Fibroblast of upper back skin (primary cell): ENCODE measurements around the gene NCOR1.
"Not testable (repeated sequence)": the region's sequence is repeated elsewhere in the genome, so short reads cannot be mapped to it uniquely, and the experiment has no call there.

Source experiments
- DNase-seq: peaks from one replicate; pipeline ENCODE4 v3.0.0-alpha.2; 2013

NCOR1 gene

DNA sequence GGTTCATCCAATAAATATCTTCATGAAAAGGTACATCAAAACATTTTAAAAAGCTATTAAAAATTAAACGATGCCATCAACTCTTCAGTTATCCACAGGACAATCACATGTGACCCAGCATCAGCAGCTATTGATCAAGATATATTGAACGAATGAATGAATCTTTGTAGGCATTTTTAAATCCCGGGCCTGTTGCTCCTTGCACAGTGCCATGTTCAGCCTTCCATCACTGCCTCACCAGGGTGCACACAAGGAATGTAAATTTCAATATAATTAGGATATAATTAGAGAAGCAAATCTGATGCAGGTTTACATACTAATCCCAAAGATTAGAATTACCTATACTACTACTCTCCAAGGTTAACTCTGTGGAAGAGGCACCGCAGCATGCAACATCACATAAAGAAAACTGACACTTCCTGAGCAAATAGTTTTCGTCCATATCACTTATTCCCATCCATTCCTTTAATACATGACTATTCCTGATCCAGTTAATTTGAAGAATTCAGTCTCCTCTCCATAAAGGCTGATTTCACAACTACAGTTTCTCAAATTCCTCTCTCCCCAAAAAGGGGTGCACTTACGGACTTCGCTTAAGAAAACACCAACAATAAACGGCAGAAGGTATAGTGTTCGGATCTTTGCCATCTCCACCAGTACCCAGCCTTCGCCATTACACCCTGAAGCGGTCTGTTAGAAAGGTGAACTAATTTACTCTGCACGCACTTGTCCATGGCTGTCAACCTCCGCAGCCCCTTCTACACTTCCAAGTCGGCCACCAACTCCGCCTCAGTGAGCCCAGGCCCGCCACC lies 938 bp downstream of the NCOR1 start:
- DNase-seq, result no peak

DNA sequence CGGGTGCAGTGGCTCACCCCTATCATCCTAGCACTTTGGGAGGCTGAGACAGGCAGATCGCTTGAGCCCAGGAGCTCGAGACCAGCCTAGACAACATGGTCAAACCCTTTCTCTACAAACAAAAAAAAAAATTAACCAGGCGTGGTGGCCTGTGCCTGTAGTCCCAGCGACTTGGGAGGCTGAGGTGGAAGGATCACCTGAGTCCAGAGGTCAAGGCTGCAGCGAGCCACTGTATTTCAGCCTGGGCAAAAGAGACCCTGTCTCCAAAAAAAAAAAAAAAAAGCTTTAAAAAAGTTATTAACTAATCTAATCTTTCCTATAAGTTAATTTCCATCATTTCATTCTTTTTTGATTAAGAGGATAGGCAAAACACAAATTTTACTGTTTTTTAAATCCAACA lies 2.5 kb downstream of the NCOR1 start:
- DNase-seq, result no peak

DNA sequence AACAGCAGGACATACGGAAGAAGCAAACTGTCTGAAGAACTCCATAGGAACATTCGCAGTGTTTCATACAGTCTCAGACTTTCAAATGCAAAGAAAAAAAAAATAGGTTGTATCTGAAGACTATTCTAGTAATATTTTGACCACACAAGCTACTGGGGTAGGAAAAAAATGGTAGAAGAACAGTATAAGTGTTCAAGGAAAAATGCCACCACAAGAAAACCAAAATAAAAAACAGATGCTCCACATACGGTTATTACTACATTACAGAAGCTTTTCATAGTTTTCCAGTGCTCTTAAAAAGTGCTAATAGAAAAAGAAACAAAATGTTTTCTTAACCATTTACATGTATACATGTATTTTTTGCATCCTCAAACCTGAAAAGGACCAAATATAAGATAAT lies 3.7 kb downstream of the NCOR1 start:
- peak; percentile 51 for DNase-seq

DNA sequence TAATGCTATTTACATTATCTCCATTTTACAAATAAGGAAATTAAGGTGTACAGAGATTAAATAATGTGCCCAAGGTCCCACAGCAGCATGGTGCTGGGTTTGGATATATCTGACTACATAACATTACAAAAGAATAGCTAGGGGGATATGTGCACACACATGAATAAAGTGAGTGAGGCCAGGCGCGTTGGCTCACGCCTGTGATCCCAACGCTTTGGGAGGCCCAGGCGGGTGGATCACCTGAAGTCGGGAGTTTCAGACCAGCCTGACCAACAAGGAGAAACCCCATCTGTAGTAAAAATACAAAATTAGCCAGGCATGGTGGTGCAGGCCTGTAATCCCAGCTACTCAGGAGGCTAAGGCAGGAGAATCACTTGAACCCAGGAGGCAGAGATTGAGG lies 10.6 kb downstream of the NCOR1 start:
- DNase-seq, result not testable (repeated sequence)

DNA sequence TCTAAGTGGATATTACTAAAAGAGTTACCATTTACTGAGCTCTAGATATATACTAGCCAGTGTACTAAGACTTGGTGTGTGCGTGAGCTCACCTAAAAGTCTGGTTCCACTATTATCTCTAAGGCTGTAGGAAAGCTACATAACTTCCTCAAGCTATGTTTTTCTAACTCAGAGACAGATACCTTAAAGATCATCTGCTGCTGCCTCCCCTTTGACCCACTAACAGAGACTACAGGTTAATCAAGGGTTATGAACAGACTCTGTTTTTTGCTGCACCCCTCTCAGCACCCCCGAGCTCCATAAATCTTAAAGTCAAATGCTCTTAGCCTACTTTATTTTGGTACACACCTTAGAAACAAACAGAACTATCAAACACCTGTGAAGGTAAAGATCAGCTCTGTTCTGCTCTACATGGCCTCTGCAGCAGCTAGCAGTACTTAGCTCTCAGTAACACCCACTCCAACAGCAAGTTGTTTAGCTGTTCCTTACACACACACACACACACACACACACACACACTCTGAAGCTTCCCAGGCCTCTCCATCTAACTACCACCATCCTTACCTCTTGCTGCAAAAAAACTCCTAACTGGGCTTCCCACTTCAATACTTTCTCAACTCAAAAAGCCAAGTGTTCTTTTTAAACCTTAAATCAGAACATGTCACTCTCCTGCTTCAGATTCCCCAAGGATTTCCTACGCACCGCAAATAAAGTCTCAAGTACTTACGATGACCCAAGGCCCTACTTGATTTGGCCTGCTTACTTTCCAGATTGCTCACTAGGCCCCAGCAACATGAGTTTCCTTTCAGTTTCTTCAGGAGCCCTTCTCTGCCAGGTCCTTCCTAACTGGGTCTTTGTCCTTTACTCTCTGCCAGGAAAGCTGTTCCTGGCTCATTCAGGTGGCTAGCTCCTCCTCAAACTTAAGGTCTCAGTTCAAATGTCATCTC lies 12.5 kb downstream of the NCOR1 start:
- DNase-seq, result not testable (repeated sequence)

DNA sequence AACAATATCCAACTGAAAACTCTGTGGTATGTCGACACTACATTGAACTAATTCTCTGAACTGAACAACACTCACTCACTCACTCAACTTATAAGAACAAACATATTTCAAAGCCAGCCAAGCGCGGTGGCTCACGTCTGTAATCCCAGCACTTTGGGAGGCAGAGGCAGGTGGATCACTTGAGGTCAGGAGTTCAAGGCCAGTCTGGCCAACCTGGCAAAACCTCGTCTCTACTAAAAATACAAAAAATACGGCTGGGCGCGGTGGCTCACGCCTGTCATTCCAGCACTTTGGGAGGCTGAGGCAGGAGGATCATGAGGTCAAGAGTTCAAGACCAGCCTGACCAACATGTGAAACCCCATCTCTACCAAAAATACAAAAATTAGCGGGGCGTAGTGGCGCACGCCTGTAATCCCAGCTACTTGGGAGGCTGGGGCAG lies 13.6 kb downstream of the NCOR1 start:
- not testable (repeated sequence) for DNase-seq

DNA sequence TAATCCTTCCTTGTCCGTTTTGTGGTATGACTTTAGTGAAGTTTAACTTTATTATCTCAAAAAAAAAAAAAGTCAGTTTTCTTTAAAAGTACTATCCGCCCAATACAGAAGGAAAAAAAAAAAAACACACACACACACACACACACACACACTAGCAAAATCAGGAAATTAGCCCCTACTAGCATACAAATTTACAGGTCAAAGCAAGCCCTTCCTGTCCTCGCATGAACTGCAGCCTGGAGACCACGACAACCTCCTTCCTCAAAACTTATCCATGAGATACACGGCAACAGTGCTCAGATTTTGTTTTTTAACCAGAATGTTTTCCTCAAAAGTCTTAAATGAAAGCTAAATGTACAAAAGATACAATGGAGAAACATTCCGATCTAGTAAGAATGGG lies 16.2 kb downstream of the NCOR1 start:
- DNase-seq, result no peak

DNA sequence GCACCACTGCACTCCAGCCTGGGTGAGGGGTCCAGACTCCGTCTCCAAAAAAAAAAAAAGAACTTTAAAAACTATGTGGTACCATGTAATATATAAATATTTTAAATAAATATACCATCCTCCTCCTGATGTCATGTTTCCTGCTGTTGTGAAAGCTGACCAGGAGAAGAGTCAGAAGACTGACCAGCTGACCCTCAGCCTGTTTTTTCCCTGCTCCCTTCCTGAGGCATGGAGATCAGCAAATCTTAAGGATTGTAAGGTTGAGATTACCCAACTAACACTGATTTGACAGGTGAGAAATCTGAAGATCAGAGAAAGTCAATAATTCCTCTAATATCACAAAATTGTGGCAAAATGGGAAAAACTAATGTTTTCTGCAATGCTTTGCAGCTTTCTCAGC lies 18.1 kb downstream of the NCOR1 start:
- no peak for DNase-seq

DNA sequence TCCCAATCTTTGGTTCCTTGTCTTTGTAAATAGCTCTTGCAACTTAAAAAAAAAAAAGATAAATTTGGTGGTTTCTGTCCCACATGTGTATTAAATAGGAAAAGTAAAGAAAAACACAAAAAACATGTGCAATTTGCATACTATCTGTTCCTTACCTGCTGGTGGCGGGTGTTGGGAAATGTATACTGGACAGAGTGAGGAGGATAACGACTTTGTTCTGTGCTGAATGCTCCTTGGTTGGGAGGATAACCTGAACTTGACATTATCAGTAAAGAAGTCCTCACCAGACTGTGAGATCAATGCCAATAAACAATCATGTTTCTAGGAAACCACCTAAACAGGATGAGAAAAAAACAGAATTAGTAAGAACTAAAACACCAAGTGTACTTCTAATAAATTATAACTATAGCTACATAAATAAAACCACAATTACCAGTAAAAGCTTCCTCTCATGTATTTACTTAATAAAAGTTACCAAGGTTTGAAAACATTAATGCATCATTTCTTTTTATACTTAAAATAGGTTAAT lies 21.0 kb downstream of the NCOR1 start:
- DNase-seq, result not testable (repeated sequence)

DNA sequence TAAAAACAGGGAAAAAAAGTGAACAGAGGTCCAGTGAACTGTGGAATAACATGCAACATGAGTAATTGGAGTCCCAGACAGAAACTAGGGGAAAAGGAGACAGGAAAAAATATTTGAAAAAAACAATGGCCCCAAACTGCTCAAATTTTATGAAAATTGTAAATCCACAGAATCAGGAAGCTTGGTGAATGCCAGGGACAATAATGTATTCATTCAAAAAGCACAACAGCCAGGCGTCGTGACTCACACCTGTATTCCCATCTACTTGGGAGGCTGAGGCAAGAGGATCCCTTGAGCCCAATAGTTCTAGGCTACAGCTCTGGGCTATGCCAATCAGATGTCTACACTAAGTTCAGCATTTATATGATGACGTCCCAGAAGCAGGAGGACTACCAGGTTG lies 23.7 kb downstream of the NCOR1 start:
- DNase-seq, result no peak

DNA sequence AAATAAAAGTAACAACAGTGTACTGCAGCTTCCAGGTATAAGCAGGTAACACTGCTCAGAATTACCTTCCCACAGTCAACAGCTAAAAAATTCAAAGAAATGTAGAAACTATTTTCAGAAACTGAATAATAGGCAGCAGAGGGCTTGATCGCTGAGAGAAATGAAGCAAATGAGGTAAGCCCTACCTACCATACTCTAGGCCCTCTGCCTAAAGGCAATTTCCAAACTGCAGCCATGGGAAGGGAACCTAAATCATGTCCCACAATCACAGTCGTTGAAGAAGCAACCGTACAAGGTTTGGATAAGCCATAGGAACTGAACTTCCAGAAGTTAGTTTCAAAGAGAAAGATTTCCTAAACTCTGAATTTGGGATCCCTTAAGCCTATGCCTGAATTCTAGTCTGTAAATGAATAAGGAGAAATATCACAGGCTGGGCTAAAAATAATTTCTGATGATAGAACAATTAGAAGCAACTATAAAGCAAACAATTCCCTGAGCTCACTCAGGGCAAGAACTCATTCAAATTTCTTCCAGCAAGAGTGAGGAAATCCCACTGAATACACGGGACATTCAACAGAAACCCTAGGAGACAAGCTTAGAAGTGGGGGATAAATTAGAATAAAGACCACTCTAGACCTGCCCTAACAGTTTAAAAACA lies 24.5 kb downstream of the NCOR1 start:
- no peak for DNase-seq

DNA sequence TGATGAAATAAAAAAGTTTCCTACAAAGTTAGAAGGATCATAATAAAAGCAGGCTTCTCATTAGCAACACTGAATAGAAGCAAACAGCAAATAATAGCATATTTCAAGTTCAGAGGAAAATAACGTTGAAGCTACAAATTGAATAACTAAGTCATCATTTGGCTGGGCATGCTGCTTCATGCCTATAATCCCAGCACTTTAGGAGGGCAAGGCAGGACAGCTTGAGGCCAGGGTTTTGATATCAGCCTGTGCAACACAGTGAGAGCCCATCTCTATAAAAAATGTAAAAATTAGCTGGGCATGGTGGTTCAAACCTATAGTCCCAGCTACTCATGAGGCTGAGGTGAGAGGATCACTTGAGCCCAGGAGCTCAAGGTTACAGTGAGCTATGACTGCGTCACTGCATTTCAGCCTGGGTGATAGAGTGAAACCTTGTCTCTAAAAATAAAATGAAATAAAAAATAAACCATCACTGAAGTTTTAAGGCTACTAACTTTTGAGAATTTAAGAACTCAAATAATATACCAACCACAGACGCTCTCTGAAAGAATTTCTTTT lies 25.5 kb downstream of the NCOR1 start:
- DNase-seq, result no peak

DNA sequence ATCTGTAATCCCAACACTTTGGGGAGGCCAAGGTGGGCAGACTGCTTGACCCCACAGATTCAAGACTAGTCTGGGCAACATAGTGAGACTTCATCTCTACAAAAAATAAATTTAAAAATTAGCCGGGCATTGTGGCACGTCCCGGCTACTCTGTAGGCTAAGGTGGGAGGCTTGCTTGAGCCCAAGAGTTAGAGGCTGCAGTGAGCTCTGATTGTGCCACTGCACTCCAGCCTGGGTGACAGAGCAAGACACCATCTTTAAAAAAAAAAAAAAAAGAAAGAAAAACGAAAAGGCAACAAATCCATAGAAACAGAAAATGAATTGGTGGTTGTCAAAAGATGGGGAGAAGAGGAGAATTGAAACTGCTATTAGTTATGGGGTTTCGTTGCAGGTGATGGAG lies 27.7 kb downstream of the NCOR1 start:
- no peak for DNase-seq

DNA sequence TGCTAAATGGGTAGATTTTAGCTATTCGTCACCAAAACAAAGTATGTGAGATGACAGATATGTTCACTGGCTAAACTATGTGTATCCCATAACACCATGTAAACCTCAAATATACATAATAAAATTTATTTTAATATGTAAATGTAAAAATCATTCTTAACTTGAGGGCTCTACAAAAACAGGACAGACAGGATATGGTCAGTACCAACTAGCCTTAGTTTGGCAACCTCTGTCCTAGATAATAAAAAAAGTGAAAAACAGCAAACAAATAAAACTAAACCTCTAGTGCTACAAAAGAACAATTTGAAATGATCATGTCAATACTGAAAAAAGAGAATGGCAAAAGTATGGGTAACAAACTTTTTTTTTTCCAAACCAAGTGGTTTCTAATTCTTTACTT lies 33.8 kb downstream of the NCOR1 start:
- no peak for DNase-seq

DNA sequence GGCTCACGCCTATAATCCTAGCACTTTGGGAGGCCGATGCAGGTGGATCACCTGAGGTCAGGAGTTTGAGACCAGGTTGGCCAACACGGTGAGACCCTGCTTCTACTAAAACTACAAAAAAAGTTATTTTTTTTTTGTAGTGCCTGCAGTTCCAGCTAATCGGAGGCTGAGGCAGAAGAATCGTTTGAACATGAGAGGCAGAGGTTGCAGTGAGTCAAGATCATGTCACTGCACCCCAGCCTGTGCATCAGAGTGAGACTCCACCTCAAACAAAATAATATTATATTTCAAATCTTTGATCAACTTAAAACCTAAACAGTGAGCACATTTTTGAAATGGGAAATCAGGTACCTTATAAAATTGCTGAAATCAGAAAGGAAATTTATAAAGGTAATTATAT lies 36.5 kb downstream of the NCOR1 start:
- DNase-seq, result no peak

DNA sequence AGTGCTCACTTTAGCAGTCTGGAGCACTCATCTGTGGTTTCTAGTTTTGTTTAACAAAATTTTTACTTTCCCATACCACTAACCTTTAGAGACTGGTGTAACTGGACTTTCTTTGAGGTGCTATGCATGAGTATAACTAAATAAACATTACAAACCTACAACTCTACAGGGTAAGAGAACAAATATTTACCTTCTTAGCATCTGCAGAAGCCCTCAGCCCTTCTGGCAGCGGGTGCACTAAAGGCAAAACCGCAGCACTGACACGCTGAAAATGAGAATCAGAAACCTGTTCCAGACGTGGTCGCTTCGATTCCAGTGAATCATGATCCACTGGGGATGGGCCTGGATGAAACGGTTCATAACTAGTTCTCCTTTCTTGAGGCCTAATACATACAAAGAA lies 43.7 kb downstream of the NCOR1 start:
- DNase-seq, result peak; percentile 64

DNA sequence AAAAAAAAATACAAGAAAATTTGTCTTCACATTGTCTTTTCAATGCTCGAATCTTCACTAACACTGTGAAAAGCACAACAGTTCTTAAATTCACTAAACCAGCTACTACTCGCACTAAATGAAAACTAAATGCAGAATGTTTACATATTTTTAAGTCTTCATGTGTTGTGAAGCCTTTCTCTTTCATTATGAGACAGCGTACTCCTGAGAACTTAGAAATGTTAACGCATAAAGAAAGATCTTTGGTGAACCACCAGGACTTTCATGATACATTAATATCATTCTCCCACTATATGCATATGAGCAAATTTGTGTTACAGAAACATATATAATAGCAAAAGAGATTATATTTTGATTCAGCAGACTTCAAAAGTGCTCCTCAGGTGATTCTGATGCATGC lies 48.6 kb downstream of the NCOR1 start:
- not testable (repeated sequence) for DNase-seq

DNA sequence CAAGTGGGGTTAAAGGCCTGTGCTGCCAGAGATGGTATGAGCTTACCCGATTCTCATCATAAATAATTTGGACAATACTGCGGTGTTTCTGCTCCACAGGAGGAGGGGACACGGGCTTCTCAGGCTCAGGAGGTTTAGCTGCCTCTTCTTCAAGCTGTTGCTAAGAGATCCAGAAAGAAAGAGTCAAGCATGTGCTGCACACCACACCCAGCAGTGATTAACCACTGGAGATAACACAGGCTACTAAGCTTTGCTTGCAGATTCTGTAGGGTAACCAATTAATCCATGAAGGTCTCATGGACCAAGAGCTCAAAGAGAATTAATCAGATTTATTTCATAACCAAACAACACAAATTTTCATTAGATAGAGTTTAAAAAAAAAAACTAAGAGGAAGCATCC lies 56.6 kb downstream of the NCOR1 start:
- DNase-seq, result no peak

DNA sequence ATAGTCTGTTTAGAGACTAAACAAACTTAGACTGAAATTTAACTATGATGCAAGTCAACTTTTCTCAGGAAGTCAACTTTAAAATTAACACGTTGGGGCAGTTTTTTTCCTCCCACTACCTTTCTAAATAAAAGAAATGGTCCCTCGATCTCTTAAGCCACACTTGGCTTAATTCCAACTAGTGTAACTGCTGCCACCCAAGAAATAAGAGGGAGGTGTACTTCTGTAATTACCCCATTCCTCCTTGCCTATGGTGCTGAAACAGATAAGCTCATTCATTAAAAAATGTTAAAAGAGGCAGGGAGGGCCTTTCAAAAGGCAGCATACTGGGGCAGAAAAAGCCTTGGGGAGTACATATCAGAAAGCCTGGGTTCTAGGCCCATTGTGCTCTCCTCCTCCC lies 59.8 kb downstream of the NCOR1 start:
- DNase-seq, result no peak

DNA sequence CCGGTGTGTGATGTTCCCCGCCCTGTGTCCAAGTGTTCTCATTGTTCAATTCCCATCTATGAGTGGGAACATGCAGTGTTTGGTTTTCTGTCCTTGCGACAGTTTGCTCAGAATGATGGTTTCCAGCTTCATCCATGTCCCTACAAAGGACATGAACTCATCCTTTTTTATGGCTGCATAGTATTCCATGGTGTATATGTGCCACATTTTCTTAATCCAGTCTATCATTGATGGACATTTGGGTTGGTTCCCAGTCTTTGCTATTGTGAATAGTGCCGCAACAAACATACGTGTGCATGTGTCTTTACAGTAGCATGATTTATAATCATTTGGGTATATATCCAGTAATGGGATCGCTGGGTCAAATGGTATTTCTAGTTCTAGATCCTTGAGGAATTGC lies 63.0 kb downstream of the NCOR1 start:
- DNase-seq, result not testable (repeated sequence)

DNA sequence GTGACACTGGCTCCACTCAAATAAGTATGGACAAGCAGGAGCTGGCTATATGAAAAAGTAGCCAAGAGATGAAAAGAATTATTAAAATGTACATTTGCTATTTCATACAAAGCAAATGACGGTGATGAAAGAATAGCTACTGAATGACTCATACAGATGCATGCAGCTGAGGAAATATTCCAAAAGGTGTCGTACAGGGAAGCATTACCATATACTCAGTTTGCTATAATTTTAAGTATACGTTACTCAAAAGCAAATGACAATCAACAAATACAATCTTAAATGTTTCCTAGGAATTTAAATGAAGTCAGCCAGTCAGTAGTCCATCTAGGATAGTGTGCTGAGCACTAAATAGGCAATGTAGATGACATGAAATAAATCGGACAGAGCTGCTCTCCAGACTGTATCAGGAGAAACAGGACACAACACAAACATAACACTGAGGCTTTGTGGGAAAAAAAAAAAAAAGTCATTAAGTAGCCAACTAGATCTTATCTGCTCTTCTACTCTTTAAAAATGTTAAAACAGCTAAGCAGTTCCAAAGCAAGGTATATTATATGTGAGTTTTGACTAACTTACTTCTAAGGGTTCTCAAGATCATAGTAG lies 65.0 kb downstream of the NCOR1 start:
- DNase-seq, result peak; percentile 68

DNA sequence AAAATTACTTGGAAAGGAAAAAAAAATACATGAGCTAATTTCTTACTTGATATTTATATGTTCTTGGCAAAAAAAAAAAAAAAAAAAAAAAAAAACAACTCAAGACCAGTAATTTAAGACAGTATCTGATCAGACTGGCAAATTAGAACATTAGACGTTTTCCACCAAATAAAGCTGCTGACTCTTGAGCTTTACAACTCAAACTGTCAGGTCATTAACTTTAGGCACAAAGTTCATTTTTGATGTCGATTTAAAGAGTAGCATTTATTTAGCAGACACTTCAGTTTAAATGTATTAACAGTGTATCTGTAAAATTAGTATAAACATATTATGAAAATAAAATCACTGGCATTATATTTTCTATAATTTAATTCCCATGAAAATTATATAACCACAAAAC lies 66.7 kb downstream of the NCOR1 start:
- no peak for DNase-seq
